Measurements from ENCODE around the gene RFWD3. TPM values are rescaled to one million over a fixed set of nuclear protein-coding genes. Genes with fewer than 3 reads are reported as not detected.

The RFWD3 gene
- total and polyA plus RNA-seq, 2 of the 4 experiments (the other 2 are of a cell fraction), result 16.7 to 27.6 TPM

DNA sequence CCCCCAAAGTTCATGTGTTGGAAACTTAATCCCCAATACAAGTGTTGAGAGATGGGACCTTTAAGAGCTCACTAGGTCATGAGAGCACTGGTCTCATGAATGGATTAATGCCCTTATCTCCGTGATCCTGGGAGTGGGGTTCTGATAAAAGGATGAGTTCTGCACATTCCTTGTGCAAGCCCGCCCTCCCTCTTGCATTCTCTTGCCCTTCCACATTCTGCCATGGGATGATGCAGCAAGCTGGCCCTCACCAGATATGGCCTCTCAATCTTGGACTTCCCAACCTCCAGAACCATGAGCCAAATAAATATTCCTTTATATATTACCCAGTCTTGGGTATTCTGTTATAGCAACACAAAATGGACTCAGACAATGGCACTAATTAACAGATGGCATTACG, 73.8 kb downstream of the RFWD3 start:
- Histone ChIP-seq H2BK15ac (ENCODE audit: low read depth, low read length) (no peak overlapping the region), H4K8ac (ENCODE audit: low read depth in 2 of 2, low read length in 2 of 2) (no peak overlapping the region), H3K4ac (ENCODE audit: low read depth, low read length) (no peak overlapping the region), H3K9me1 (ENCODE audit: insufficient read depth, low read length) (peaks cover 11% of the 10 kb centered on the region), H2AK9ac (replicated peaks; ENCODE audit: low read depth, low read length, poor library complexity) (no peak overlapping the region), H2AK5ac (ENCODE audit: low read depth, low read length) (no peak overlapping the region), H4K20me1 (ENCODE audit: insufficient read depth, low read length) (peaks cover 34% of the 10 kb centered on the region), H3K9me3 (ENCODE audit: control insufficient read depth, insufficient read depth, low read length) (no peaks in the 10 kb centered on the region), H3K27me3 (ENCODE audit: control insufficient read depth, insufficient read depth, low read length) (no peaks in the 10 kb centered on the region), H3K4me1 (ENCODE audit: control insufficient read depth, insufficient read depth, low read length) (no peaks in the 10 kb centered on the region; the same call in 1 of the 2 replicates), H3K36me3 (ENCODE audit: control insufficient read depth, insufficient read depth, low read length) (peaks cover 6% of the 10 kb centered on the region), H4K5ac (ENCODE audit: low read depth, low read length) (no peak overlapping the region), H3K23ac (ENCODE audit: low read depth, low read length) (no peak overlapping the region), H3K27ac (ENCODE audit: insufficient read depth, low read length) (no peak overlapping the region), H2BK5ac (ENCODE audit: low read depth, low read length, poor library complexity, severe bottlenecking) (no peak overlapping the region), H3K4me2 (ENCODE audit: low read depth, low read length) (no peak overlapping the region), H4K91ac (ENCODE audit: insufficient read depth, low read depth, low read length) (no peak overlapping the region), H3K14ac (replicated peaks; ENCODE audit: low read depth, low read length) (no peak overlapping the region), H3K4me3 (ENCODE audit: insufficient read depth, low read depth, low read length) (no peak overlapping the region), H3K18ac (ENCODE audit: low read depth, low read length) (no peak overlapping the region), H2BK20ac (ENCODE audit: low read depth, low read length) (no peak overlapping the region), H3K56ac (ENCODE audit: extremely low read depth, insufficient read depth, low read length) (no peak overlapping the region), H3K79me1 (ENCODE audit: low read depth in 1 of 2, low read length in 2 of 2) (peaks cover 35 to 50% of the 10 kb centered on the region in 2 experiments), H2BK120ac (ENCODE audit: low read depth, low read length) (no peak overlapping the region), H2AFZ (replicated peaks; ENCODE audit: low read length, poor library complexity) (no peak overlapping the region), H3K9ac (ENCODE audit: low read depth, low read length) (no peak overlapping the region)
- intact Hi-C loops (cut with micrococcal nuclease), result no loop called here
- dilution Hi-C loops (cut with HindIII; ENCODE audit: low sequenced_read_pairs, unreplicated experiment), result no loop called here
- WGBS, 2 experiments (ENCODE audit: extremely low coverage in 2 of 2, insufficient read length in 1 of 2), result no CpG with 5 or more reads among the region's 3 CpGs
- ATAC-seq (ENCODE audit: low read depth) (no peak), DNase-seq (no peak)
- POLR2A ChIA-PET (ENCODE audit: unreplicated experiment), result no interaction called here
- CTCF ChIA-PET, result no interaction called here
- TF ChIP-seq BHLHE40 (IDR thresholded peaks at IDR 0.05; ENCODE audit: low read depth, low read length) (no peak), MAFK (IDR thresholded peaks at IDR 0.05; ENCODE audit: low read depth, low read length) (no peak), CEBPB (IDR thresholded peaks at IDR 0.05; ENCODE audit: low read depth, low read length) (no peak), MXI1 (IDR thresholded peaks at IDR 0.05; ENCODE audit: borderline replicate concordance, low read depth, low read length) (no peak), RFX5 (IDR thresholded peaks at IDR 0.05; ENCODE audit: low read depth, low read length) (no peak), CHD1 (IDR thresholded peaks at IDR 0.05; ENCODE audit: low read depth, low read length) (no peak), POLR2A (IDR thresholded peaks at IDR 0.05; ENCODE audit: low read depth, low read length) (no peak), RAD21 (IDR thresholded peaks at IDR 0.05; ENCODE audit: low read length) (no peak), NFE2L2 (IDR thresholded peaks at IDR 0.05; ENCODE audit: low read depth, low read length) (no peak), SMC3 (IDR thresholded peaks at IDR 0.05; ENCODE audit: low read depth, low read length) (no peak)
- TF ChIP-seq, protein P1, sequence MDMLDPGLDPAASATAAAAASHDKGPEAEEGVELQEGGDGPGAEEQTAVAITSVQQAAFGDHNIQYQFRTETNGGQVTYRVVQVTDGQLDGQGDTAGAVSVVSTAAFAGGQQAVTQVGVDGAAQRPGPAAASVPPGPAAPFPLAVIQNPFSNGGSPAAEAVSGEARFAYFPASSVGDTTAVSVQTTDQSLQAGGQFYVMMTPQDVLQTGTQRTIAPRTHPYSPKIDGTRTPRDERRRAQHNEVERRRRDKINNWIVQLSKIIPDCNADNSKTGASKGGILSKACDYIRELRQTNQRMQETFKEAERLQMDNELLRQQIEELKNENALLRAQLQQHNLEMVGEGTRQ (IDR thresholded peaks at IDR 0.05; ENCODE audit: low read depth, low read length), result no peak
- TF ChIP-seq, protein P2, sequence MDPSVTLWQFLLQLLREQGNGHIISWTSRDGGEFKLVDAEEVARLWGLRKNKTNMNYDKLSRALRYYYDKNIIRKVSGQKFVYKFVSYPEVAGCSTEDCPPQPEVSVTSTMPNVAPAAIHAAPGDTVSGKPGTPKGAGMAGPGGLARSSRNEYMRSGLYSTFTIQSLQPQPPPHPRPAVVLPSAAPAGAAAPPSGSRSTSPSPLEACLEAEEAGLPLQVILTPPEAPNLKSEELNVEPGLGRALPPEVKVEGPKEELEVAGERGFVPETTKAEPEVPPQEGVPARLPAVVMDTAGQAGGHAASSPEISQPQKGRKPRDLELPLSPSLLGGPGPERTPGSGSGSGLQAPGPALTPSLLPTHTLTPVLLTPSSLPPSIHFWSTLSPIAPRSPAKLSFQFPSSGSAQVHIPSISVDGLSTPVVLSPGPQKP (IDR thresholded peaks at IDR 0.05; ENCODE audit: borderline replicate concordance, low read depth, low read length), result no peak
- TF ChIP-seq, protein P3, sequence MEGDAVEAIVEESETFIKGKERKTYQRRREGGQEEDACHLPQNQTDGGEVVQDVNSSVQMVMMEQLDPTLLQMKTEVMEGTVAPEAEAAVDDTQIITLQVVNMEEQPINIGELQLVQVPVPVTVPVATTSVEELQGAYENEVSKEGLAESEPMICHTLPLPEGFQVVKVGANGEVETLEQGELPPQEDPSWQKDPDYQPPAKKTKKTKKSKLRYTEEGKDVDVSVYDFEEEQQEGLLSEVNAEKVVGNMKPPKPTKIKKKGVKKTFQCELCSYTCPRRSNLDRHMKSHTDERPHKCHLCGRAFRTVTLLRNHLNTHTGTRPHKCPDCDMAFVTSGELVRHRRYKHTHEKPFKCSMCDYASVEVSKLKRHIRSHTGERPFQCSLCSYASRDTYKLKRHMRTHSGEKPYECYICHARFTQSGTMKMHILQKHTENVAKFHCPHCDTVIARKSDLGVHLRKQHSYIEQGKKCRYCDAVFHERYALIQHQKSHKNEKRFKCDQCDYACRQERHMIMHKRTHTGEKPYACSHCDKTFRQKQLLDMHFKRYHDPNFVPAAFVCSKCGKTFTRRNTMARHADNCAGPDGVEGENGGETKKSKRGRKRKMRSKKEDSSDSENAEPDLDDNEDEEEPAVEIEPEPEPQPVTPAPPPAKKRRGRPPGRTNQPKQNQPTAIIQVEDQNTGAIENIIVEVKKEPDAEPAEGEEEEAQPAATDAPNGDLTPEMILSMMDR (conservative IDR thresholded peaks at IDR 0.05; ENCODE audit: low read depth, low read length), result no peak
- BruUV-seq (replicated peaks), result no TSS peak
- in situ Hi-C loops (cut with MboI; ENCODE audit: low sequenced_read_pairs), result no loop called here

All from IMR-90 (cell line).